ENCODE data around the gene RTP3.

RTP3 gene

DNA sequence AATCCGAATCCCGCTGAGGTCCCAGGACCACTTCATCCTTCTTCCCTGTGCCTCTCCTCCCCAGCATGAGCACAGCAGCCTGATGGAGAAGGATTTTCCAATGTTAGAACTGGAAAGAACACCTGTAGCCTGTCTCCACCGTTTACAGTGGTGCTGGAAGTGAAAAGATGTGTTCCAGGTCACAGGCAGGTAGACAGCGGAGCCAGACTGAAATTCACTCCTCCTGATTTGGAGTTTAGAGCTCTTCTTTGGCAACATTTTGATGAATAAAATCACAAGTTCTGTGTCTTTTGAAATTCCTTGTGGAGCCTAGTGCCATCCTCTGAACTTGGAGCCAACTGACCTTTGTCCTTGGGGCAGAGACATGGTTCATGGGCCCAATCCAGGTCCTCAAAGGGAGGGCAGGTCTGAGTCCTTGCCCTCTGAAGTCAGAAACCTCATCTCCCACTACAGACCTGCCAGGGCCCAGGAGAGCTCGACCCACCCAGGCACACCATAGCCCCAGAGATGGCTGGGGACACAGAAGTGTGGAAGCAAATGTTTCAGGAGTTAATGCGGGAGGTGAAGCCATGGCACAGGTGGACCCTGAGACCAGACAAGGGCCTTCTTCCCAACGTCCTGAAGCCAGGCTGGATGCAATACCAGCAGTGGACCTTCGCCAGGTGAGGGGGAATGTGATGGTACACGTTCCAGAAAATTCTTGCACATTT lies at the start of gene RTP3:
RTP3 (plus strand) TSS at position 421 of the 710 bp plus-strand sequence; CDS start at position 508, 87 bp downstream.
- DNase-seq (ENCODE audit: low read depth in 2 of 2), result no peak

DNA sequence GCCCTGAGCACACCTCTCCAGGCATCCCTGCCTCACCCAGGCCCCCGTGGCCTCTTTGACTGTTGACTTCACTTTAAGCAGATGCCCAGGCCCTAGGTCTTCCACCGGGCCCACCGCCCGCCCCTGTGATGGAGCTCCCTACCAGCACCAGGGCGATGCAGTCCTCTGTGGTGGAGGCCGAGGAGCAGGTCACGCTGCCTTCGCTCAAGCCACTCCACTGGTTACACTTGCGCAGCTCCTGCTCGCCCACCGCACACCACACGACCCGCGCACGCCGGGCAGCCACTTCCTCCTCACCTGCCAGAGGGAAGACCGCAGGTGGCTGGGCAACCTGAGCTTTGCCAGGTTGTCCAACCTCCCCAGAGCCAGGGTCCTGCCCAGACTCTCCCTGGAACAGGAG lies 49.1 kb upstream of the RTP3 start:
- no peak for DNase-seq (ENCODE audit: low read depth in 2 of 2)

DNA sequence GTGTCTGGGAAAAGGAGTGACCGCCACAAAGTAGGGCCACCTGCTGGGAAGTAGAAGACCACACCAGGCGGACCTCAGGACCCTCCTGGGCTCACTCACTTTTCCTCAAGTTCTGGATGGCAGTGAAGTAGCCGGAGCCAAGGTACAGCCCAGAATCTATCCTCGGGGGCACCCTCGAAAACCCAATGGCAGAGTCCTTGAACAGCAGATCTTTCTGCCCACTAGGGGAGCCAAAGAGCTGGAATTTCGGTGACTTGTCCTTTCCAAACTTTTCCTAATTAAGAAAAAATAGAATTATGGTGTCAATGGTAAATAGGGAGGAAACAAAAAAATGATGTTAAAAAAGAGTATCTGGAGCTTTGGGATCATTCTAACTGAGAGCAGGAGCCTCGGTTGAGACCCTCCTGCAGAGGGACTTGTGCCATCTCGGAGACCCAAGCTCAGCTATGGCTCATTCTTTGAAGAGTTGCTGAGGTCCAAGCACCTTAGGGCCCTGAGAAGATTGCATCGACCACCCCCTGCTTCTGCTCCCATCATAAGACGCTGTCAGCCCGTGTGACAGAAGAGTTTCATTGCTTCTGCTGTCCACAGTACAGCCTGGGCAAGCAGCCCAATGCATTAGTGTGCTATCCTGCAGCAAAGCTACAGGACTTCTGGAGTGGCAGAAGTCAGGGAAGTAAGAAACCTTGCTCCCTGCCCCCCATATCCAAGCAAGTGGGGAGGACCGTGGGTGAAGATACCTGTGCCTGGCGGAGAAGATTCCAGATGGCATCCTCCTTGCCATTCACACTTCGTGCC lies 47.8 kb upstream of the RTP3 start:
- DNase-seq (ENCODE audit: low read depth in 2 of 2), result no peak

DNA sequence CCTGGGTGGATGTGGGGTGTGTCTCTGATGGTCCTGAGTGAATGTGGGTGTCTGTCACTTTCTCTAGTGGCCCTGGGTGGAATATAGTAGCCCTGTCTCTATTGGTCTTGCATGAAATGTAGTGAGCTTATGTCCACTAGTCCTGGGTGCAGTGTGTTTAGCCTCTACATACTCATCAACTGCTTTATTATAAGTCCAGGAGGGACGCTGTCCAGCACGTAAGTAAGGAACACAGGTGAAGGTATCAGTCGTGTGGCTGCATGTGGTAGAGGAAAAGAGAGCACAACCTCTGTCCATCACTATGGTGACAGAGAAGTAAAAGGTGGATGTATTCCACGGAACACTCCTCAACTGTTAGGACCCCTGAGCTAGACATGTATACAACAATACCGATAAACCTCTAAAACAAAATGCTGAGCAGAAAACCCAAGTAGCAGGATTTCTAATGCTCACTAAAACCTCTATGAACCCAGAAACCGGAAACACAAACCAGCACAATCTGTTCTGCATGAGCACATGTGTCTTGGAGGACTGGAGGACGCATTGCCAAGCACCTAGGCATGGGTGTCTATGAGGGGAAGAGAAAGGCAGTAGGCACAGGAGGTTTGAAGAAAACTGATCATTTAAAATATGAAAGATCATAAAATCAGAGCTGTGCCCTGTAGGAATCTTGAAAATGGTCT lies 44.1 kb upstream of the RTP3 start:
- DNase-seq (ENCODE audit: low read depth in 2 of 2), result no peak

DNA sequence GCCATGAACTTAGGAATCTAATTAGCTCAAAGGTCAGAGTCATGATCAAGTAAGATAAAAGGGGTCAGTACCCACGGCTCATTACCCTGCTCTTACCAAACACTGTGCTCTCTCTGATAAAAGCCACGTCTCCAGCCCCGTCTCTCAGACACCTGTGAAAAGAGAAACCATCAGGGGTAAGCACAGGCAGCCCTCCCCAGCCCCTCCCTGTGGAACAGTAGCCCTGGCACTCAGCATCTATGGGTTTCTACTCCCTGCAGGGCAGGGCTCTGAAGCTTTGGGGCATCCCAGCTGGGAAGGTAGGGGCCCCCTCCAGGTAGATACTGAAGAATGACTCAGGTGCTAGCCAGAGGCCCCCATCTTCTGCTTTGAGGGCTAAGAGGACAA lies 43.6 kb upstream of the RTP3 start:
- DNase-seq (ENCODE audit: low read depth in 2 of 2), result no peak

DNA sequence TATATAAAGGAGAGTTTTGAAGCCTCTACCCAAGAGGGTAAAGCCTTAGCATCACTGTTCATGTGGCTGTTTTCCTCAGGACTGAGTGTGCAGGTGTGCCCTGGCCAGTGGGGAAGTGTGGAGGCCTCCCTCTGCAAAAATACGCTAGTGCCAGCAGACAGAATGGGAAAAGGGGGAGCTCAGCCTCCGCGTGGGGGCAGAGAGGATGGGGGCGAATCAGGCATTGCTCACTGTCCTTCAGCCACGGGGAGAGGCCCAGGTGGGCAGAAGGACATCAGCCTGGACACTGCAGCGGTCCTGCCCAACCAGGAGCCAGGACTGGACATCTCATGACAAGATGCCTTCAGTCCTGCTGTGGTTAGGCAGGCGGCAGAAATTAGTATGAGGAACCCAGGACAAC lies 43.2 kb upstream of the RTP3 start:
- DNase-seq (ENCODE audit: low read depth in 2 of 2), result no peak

DNA sequence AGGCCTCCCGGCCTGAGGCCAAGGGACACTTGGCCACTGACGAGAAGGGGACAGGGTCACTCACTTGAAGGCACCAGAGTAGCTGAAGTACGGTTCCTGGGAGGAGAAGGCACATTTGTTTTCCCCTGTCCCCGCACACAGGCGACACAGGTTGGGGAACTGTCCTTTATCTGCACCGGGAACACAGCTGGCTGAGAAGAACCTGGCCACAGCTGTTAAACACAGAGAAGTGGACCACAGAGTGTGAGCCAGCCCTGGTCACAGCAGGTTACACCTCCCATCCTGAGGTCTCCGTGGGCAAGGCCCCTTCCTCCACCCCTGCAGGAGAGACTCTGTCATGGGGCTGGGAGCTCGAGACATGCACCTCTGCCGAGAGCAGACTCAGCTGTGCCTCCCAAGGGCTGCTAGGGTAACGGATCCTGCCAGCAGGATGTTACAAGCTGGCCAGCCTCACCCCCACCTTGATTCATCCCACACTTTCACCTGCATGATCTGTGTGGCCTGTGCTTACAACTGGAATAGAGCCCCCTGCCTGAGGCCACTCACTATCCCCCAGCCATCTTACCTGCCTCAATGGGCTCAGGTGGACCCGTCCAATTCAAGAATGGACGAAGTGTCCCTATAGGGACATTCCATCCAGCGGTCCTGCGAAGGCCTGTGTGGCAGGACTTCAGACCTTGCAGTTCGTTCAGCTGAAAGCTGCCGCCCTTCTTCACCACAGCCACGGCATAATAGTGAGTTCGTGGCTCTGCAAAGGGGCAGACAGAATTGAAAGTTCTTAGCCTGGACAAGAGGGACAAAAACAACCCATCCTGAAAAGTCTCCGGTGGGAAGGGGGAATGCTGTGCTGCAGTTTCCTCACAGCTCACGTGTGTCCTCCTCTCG lies 42.3 kb upstream of the RTP3 start:
- DNase-seq (ENCODE audit: low read depth in 2 of 2), result no peak

DNA sequence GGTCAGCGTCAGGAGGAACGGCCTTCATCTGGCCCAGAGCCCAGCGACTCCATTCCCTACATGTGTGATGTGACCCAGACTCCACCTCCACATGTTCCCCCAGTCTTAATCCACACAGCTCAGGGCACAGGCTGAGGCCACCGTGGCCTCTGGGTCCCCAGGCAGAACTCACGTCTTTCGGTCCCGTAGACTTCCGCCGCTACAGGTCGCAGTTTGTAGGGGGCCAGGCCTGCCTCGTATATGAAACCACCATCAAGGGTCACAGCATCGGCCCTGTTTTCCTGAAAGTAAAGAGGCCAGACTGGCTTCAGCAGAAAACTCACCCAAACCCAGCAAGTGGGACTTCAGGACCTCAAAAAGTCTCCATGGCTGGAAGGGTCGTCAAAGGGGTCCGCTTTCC lies 41.7 kb upstream of the RTP3 start:
- DNase-seq (ENCODE audit: low read depth in 2 of 2), result no peak

DNA sequence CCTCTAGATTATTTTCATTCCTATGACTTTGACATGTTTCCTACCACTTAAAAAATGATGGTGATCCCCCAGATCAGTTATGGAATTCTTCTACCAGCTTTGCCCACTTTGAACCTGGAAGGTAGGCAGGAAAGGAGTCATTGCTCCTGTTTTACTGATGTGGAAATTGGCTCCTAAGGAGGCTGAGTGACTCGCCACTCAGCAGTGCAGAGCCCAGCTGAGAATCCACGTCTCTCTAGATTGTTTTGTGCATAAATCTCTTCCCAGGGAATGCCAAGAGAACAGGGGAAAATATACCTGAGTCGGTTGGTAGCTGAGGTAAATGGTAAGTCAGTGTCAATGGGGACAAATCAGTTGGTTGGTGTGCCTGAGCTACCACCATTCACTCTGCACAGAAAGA lies 37.7 kb upstream of the RTP3 start:
- no peak for DNase-seq (ENCODE audit: low read depth in 2 of 2)

DNA sequence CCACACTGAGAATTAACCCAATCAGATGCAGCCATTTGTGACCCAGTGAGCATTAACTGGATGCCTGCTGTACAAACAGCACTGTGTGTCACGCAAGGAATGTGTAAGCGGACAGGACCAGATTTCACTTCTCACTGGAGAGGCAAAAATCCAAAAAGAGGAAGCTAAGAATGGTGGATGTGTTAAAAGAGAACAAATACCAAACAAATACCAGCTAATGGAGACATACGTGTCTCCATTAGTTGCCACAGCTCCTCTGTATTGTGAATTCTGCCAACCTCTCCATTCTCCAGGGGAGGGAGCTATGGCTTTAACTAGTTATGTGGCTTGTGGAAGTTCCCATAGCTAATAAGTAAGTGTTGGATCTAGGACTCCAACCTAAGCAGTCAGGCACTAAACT lies 35.7 kb upstream of the RTP3 start:
- no peak for DNase-seq (ENCODE audit: low read depth in 2 of 2)

DNA sequence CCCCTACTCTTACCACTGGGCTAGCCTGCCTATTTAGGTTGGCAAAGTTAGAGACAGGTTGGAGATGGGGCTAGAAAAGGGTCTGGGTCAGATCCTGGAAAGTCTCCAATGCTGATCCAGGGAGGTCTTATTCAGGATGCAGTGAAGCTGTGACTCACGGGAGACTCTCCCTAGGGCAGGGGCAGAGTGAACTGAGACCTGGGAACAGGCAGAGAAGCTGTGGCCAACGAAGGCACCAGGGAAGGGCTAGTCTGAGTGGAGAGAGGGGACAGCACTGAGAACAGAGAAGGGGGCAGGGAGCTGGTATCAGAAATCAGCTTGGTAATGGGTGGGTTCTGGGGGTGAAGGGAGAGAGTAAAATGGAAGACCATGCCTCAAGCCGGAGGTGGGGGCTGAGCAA lies 35.3 kb upstream of the RTP3 start:
- no peak for DNase-seq (ENCODE audit: low read depth in 2 of 2)

DNA sequence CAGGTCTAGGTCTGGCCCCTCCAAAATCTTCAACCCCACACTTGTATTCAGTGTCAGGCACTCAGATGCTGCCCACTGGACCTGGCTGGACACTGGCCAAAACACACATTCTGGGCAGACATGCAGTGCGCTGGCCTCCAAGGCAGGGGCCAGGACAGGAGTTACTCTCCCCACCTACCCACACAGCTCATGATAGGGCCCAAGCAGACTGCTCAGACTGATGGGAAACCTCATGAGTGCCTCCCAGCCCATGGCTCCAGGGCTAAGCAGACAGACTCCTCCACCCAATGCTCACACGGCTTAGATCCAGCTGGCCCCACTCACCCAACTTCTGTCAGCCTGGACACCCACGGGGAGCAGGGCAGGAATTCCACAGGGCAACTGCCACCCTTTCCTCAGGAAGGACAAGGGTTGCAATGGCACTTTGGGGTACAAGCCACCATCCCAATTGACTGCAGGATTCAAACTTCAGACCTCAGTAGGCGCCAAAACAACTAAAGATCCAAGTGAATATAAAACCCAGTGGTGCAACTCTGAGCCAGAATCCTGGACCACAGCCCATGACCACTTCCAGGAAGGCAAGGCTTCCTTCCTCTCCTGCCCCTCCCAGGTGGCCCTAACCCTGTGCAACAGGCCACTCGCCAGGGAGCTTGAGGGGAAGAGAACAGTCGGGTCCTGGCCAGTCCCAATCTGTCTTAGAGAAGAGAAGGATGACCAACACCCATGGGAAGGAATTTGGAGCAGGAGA lies 34.5 kb upstream of the RTP3 start:
- no peak for DNase-seq (ENCODE audit: low read depth in 2 of 2)

DNA sequence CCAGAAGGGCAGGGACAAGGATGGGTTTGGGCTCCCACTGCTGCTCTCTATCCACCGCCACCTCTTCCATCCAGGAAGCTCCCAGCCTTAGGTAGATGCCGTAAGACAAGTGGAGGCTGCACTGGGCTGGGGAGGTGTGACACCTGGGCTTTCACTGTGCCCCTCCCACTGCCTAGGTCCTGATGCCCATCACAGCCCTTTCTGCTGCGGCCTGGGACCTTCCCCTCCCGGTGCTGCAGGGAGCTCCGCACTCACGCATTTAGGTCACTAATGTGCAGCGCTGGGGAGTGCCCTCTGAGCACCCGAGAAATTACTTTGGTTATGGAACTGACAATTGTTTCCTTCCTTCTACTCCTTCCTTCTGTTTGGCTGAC lies 33.9 kb upstream of the RTP3 start:
- no peak for DNase-seq (ENCODE audit: low read depth in 2 of 2)

DNA sequence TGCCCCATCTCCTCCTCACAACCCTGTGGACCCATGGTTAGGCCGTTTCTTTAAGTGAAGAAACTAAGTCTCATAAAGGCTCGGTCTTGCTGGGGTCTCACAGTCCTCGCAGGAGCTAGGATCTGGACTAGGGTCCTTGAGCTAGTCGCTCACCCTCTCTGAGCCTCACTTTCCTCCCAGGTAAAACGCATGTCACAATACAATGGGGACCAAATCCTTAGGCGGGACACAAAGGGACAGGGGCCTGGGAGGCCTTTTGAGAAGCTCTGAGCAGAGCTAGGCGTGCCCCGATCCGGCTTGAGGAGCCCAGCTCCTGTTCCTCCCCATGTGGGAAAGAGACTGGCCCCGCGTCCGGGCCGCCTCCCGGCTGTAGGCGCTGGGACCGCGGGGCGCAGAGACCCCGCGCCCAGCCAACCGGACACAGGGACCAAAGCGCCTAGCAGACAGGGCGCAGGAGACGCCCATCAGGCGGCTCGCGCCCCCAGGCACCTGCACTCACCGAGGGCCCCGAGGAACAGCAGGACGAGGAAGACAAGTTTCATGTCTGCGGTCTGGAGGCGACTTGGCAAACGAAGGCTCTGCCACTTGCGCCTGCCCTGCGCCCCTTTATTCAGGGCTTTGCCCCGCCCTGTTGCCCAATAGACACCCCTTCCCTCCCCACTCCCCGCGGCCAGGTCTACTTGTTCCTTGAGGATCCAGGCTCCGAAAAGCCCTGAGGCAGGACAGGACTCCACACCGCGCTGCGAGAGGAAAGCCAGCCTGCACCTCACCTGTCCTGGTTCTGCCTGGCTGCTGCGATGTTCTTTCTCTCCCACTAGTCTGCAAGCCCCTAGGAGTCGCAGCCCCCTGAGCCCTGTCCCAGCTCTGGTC lies 33.2 kb upstream of the RTP3 start, which contains the start of gene LTF:
LTF (minus strand) TSS at position 580 of the 870 bp plus-strand sequence; CDS start at position 542, 38 bp downstream.
- no peak for DNase-seq (ENCODE audit: low read depth in 2 of 2)

DNA sequence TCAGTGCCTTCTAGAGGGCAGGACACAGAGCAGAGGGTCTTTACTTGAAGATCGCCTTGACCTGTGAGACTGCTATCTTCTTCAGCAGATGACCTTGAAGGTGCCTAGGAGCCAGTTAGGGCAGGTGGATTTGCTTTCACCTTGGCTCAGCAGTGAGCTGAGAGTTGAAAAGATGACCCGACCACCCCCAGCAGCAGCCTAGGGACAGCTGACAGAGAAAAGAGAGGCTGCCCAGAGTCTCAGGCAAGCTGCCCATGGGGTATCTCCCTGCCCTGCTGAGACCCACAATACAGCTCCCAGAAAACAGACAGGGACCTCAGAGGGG lies 32.6 kb upstream of the RTP3 start:
- no peak for DNase-seq (ENCODE audit: low read depth in 2 of 2)

DNA sequence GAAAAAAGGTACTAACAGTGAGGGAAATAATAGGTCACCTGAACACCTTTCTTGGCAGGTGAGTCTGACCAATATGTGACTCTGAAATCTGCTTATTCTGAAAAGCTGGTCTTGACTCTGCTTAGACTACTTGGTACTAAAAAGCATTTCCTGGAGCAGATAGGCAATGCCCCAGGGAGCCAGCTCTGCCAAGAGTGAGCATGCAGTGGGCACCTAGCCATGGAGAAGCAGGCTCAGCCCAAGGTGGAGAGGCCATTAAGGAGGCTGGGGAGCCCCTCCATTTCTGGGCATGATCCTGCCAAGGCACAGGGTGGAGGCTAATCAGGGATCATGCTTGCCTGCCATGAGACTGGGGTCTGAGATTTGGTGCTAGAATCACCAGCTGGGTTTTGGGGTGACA lies 31.5 kb upstream of the RTP3 start:
- DNase-seq (ENCODE audit: low read depth in 2 of 2), result no peak

DNA sequence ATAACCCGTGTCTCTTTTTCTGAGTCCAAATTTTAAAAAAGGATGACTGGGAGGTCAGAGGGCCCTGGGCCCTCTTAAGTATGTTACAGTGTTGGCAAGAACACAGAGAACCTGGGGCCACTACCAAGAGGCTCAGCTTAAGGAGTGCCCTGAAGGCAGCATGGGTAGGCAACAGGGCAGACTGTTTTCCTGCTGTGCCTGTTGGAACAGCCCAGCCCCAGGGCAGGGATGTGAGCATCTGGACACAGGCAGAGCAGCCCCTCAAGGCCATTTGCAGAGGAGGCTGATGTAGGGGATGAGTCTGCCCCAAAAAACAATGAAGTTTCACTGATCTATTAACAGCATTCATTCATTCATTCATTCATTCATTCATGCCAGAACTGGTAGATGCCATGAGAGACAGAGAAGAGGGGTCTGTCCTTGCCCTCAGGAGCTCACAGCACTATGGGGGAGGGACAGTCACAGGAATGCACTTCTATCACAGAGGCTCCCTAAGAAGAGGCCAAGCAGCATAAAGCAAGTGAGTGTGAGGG lies 30.8 kb upstream of the RTP3 start:
- DNase-seq (ENCODE audit: low read depth in 2 of 2), result no peak

DNA sequence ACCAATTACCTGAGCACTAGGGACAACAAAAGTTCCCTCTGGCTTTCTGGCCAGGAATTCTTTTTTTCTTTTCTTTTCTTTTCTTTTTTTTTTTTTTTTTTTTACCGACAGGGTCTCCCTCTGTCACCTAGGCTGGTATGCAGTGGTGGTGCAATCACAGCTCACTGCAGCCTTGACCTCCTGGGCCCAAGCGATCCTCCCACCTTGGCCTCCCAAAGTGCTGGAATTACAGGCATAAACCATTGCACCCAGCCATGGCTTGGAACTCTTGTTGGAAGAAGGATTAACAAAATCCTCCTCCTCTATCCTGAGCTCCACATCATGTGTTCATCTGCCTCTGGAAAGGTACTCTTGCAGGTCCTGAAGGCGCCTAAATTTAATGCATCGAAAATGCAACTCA lies 30.2 kb upstream of the RTP3 start:
- no peak for DNase-seq (ENCODE audit: low read depth in 2 of 2)

DNA sequence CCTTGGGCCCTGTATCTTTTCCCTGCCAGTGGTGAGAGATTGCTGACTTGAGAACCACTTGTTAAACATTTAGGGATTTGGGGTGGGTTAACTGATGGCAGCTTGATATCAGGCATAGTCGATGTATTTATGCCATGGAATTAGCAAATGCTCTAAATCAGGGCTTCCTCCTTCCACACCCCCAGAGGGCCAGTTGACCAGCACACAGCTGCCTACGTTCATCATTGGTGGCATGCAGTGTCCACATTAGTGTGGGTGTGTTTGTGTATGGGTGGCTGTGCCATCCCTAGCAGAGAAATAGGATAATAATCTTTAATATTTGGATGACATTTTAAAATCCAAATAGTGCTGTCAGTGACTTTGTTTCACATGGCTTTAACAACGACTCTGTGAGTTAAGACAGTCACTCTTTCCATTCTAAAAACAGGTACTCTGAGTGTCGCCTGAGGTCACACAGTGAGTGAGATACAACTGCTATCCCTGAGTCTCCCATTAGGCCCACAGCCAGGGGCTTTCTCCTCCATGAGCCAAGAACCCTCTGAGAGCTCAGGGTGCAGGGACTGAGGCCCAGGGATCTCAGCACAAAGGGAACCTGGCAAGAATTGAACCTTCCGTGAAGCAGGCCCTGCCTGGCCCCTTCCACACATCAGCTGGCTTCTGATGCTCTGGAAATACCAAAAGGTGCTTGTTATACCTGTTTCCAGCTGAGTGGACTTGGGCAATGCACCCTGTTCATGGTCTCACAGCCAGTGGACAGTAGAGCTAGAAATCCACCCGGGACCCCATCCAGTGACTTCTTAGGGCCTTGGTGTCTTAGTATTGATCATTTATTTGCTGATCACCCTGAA lies 28.8 kb upstream of the RTP3 start:
- DNase-seq (ENCODE audit: low read depth in 2 of 2), result no peak

All from activated CD8-positive, alpha-beta memory T cell treated with anti-CD3 and anti-CD28 coated beads for 4 hours (primary cell).